HG03442 (cell line): ENCODE results near the gene DMAC2.
"Not testable (repeated sequence)": the region's sequence is repeated elsewhere in the genome, so short reads cannot be mapped to it uniquely, and the experiment has no call there.

Source experiments
- ATAC-seq: cut with Tn5 transposase; IDR thresholded peaks from one replicate; pipeline ENCODE4 v1.9.1; 2021; ENCODE audit warnings: mild to moderate bottlenecking, moderate library complexity; ENCODE audit not compliant: unreplicated experiment

The DMAC2 gene

GRCh38 chr19:41439441-41440222 lies at the start of gene DMAC2:
DMAC2 (minus strand) TSS chr19:41439912; CDS start chr19:41439899, 13 bp downstream.
- ATAC-seq = peak; percentile 92

- not testable (repeated sequence) for ATAC-seq
Observed at GRCh38 chr19:41486953-41487352, 47.2 kb upstream of the DMAC2 start.

- no peak for ATAC-seq
Observed at GRCh38 chr19:41484822-41485221, 45.1 kb upstream of the DMAC2 start.

- no peak for ATAC-seq
Observed at GRCh38 chr19:41480336-41480735, 40.6 kb upstream of the DMAC2 start.

- no peak for ATAC-seq
Observed at GRCh38 chr19:41479757-41480191, 40.1 kb upstream of the DMAC2 start.

- ATAC-seq = no peak
Observed at GRCh38 chr19:41478875-41479756, 39.4 kb upstream of the DMAC2 start.

- ATAC-seq = no peak
Observed at GRCh38 chr19:41478171-41478570, 38.5 kb upstream of the DMAC2 start.

- ATAC-seq = no peak
Observed at GRCh38 chr19:41476583-41476982, 36.9 kb upstream of the DMAC2 start.

GRCh38 chr19:41463257-41464256 lies 23.8 kb upstream of the DMAC2 start:
- ATAC-seq = not testable (repeated sequence)

- ATAC-seq = no peak
Observed at GRCh38 chr19:41462497-41462896, 22.8 kb upstream of the DMAC2 start.

- peak; percentile 45 for ATAC-seq
Observed at GRCh38 chr19:41457241-41457640, 17.5 kb upstream of the DMAC2 start.

GRCh38 chr19:41456342-41456918 lies 16.7 kb upstream of the DMAC2 start:
- no peak for ATAC-seq

GRCh38 chr19:41455936-41456335 lies 16.2 kb upstream of the DMAC2 start:
- ATAC-seq = no peak

GRCh38 chr19:41452584-41453275 lies 13.0 kb upstream of the DMAC2 start:
- no peak for ATAC-seq

- ATAC-seq = no peak
Observed at GRCh38 chr19:41449865-41450178, 10.1 kb upstream of the DMAC2 start.

- peak; percentile 43 for ATAC-seq
Observed at GRCh38 chr19:41449079-41449864, 9.6 kb upstream of the DMAC2 start.

- ATAC-seq = no peak
Observed at GRCh38 chr19:41447732-41448332, 8.1 kb upstream of the DMAC2 start.

GRCh38 chr19:41445575-41445974 lies 5.9 kb upstream of the DMAC2 start:
- ATAC-seq = no peak
